Measurements from ENCODE around the gene BIRC7.
A peak's percentile ranks its signal among the peaks of the same experiment; 100 is the strongest.

BIRC7 gene

GRCh38 chr20:63208346-63208909, 27.3 kb upstream of the BIRC7 start:
- no peak for DNase-seq (ENCODE audit: low read depth, low spot score)
- TF ChIP-seq YY1 (IDR thresholded peaks at IDR 0.05; ENCODE audit: insufficient read depth, insufficient read length) (no peak), ZNF274 (IDR thresholded peaks at IDR 0.05; ENCODE audit: low read depth, low read length) (no peak), SUZ12 (IDR thresholded peaks at IDR 0.05; ENCODE audit: extremely low read depth, insufficient read depth, insufficient read length) (no peak)
- H3K9ac ChIP-seq (ENCODE audit: insufficient read length, low read depth): no peak overlapping the region
- no peaks in the 10 kb centered on the region for H3K27me3 ChIP-seq (ENCODE audit: insufficient read depth, insufficient read length)
- no peak overlapping the region for H3K4me3 ChIP-seq (ENCODE audit: insufficient read length, low read depth)
- H3K4me1 ChIP-seq (ENCODE audit: insufficient read depth, insufficient read length): peaks cover 13% of the 10 kb centered on the region
- peaks cover 96% of the 10 kb centered on the region for H3K36me3 ChIP-seq (ENCODE audit: insufficient read depth, insufficient read length, low read length)
- H3K9me3 ChIP-seq (ENCODE audit: insufficient read depth, low read length): no peaks in the 10 kb centered on the region

GRCh38 chr20:63210011-63210605, 25.6 kb upstream of the BIRC7 start:
- H3K9me3 ChIP-seq (ENCODE audit: insufficient read depth, low read length): no peaks in the 10 kb centered on the region
- no peak overlapping the region for H3K9ac ChIP-seq (ENCODE audit: insufficient read length, low read depth)

GRCh38 chr20:63212393-63212730, 23.3 kb upstream of the BIRC7 start:
- no peak for DNase-seq (ENCODE audit: low read depth, low spot score)
- no peaks in the 10 kb centered on the region for H3K9me3 ChIP-seq (ENCODE audit: insufficient read depth, low read length)
- H3K4me1 ChIP-seq (ENCODE audit: insufficient read depth, insufficient read length): peaks cover 18% of the 10 kb centered on the region
- no peak for TF ChIP-seq SUZ12 (IDR thresholded peaks at IDR 0.05; ENCODE audit: extremely low read depth, insufficient read depth, insufficient read length)
- no peak for TF ChIP-seq ZNF274 (IDR thresholded peaks at IDR 0.05; ENCODE audit: low read depth, low read length)
- no peak for TF ChIP-seq YY1 (IDR thresholded peaks at IDR 0.05; ENCODE audit: insufficient read depth, insufficient read length)
- H3K4me3 ChIP-seq (ENCODE audit: insufficient read length, low read depth): peak overlapping the region; percentile 9
- H3K27me3 ChIP-seq (ENCODE audit: insufficient read depth, insufficient read length): no peaks in the 10 kb centered on the region
- H3K9ac ChIP-seq (ENCODE audit: insufficient read length, low read depth): peak overlapping the region; percentile 37
- H3K36me3 ChIP-seq (ENCODE audit: insufficient read depth, insufficient read length, low read length): peaks cover 78% of the 10 kb centered on the region

More at GRCh38 chr20:63210011-63210605, 25.6 kb upstream of the BIRC7 start:
- DNase-seq (ENCODE audit: low read depth, low spot score): no peak
- Histone ChIP-seq H3K27me3 (ENCODE audit: insufficient read depth, insufficient read length) (no peaks in the 10 kb centered on the region), H3K4me1 (ENCODE audit: insufficient read depth, insufficient read length) (peaks cover 13% of the 10 kb centered on the region), H3K36me3 (ENCODE audit: insufficient read depth, insufficient read length, low read length) (peaks cover 96% of the 10 kb centered on the region), H3K4me3 (ENCODE audit: insufficient read length, low read depth) (no peak overlapping the region)
- no peak for TF ChIP-seq SUZ12 (IDR thresholded peaks at IDR 0.05; ENCODE audit: extremely low read depth, insufficient read depth, insufficient read length)
- no peak for TF ChIP-seq ZNF274 (IDR thresholded peaks at IDR 0.05; ENCODE audit: low read depth, low read length)
- no peak for TF ChIP-seq YY1 (IDR thresholded peaks at IDR 0.05; ENCODE audit: insufficient read depth, insufficient read length)

GRCh38 chr20:63212792-63213191, 22.9 kb upstream of the BIRC7 start:
- peaks cover 19% of the 10 kb centered on the region for H3K4me1 ChIP-seq (ENCODE audit: insufficient read depth, insufficient read length)
- peaks cover 74% of the 10 kb centered on the region for H3K36me3 ChIP-seq (ENCODE audit: insufficient read depth, insufficient read length, low read length)
- no peak overlapping the region for H3K4me3 ChIP-seq (ENCODE audit: insufficient read length, low read depth)
- H3K27me3 ChIP-seq (ENCODE audit: insufficient read depth, insufficient read length): no peaks in the 10 kb centered on the region
- H3K9me3 ChIP-seq (ENCODE audit: insufficient read depth, low read length): no peaks in the 10 kb centered on the region
- peak overlapping the region; percentile 54 for H3K9ac ChIP-seq (ENCODE audit: insufficient read length, low read depth)
- no peak for TF ChIP-seq YY1 (IDR thresholded peaks at IDR 0.05; ENCODE audit: insufficient read depth, insufficient read length)
- no peak for TF ChIP-seq SUZ12 (IDR thresholded peaks at IDR 0.05; ENCODE audit: extremely low read depth, insufficient read depth, insufficient read length)
- TF ChIP-seq ZNF274 (IDR thresholded peaks at IDR 0.05; ENCODE audit: low read depth, low read length): no peak
- DNase-seq (ENCODE audit: low read depth, low spot score): no peak

GRCh38 chr20:63214514-63214913, 21.2 kb upstream of the BIRC7 start:
- Histone ChIP-seq H3K9ac (ENCODE audit: insufficient read length, low read depth) (no peak overlapping the region), H3K27me3 (ENCODE audit: insufficient read depth, insufficient read length) (no peaks in the 10 kb centered on the region), H3K9me3 (ENCODE audit: insufficient read depth, low read length) (no peaks in the 10 kb centered on the region), H3K36me3 (ENCODE audit: insufficient read depth, insufficient read length, low read length) (peaks cover 56% of the 10 kb centered on the region), H3K4me3 (ENCODE audit: insufficient read length, low read depth) (peak overlapping the region; percentile 90), H3K4me1 (ENCODE audit: insufficient read depth, insufficient read length) (peaks cover 19% of the 10 kb centered on the region)
- TF ChIP-seq YY1 (IDR thresholded peaks at IDR 0.05; ENCODE audit: insufficient read depth, insufficient read length) (no peak), ZNF274 (IDR thresholded peaks at IDR 0.05; ENCODE audit: low read depth, low read length) (no peak), SUZ12 (IDR thresholded peaks at IDR 0.05; ENCODE audit: extremely low read depth, insufficient read depth, insufficient read length) (no peak)
- DNase-seq (ENCODE audit: low read depth, low spot score): no peak

- Histone ChIP-seq H3K36me3 (ENCODE audit: insufficient read depth, insufficient read length, low read length) (peaks cover 48% of the 10 kb centered on the region), H3K9me3 (ENCODE audit: insufficient read depth, low read length) (no peaks in the 10 kb centered on the region), H3K4me3 (ENCODE audit: insufficient read length, low read depth) (peak overlapping the region; percentile 90), H3K9ac (ENCODE audit: insufficient read length, low read depth) (peak overlapping the region; percentile 97), H3K27me3 (ENCODE audit: insufficient read depth, insufficient read length) (no peaks in the 10 kb centered on the region), H3K4me1 (ENCODE audit: insufficient read depth, insufficient read length) (peaks cover 19% of the 10 kb centered on the region)
- TF ChIP-seq ZNF274 (IDR thresholded peaks at IDR 0.05; ENCODE audit: low read depth, low read length): no peak
- no peak for TF ChIP-seq YY1 (IDR thresholded peaks at IDR 0.05; ENCODE audit: insufficient read depth, insufficient read length)
- no peak for TF ChIP-seq SUZ12 (IDR thresholded peaks at IDR 0.05; ENCODE audit: extremely low read depth, insufficient read depth, insufficient read length)
- no peak for DNase-seq (ENCODE audit: low read depth, low spot score)
These were observed 20.3 kb upstream of the BIRC7 start for GRCh38 chr20:63215101-63216040.

Data from NT2/D1 (cell line).